ENCODE data around the gene SLK. TPM values are rescaled to one million over a fixed set of nuclear protein-coding genes. Genes with fewer than 3 reads are reported as not detected.

Gene SLK
- total and polyA plus RNA-seq, 10 of the 15 experiments (the other 5 are each of a cell fraction or from before 2014, with no cell fraction given): 2.5 to 24.2 (median 11.1) TPM

DNA sequence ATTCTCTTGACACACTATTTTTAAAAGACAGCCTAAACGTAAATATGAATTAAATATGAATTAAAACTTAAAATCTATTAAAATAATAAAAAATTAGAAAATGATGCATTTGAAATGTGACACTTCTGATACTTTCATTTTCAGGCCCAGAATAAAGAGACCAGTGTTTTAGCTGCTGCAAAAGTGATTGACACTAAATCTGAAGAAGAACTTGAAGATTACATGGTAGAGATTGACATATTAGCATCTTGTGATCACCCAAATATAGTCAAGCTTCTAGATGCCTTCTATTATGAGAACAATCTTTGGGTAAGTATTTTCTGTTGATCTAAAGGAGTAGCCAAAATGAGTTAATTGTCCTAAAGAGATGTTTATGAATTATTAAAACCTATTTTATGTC, 23.6 kb downstream of the SLK start:
- Histone ChIP-seq H3K36me3 (ENCODE audit: control insufficient read depth in 2 of 2, insufficient read depth in 2 of 2, low read length in 1 of 2) (no peaks in the 10 kb centered on the region), H3K27ac (ENCODE audit: control insufficient read depth, insufficient read depth) (peak overlapping the region; percentile 20; the same call in 1 of the 2 replicates), H3K27me3 (replicated peaks in 1 of 2; ENCODE audit: control insufficient read depth in 2 of 2, insufficient read depth in 2 of 2, low read length in 1 of 2) (no peaks in the 10 kb centered on the region), H3K4me2 (ENCODE audit: control insufficient read depth, insufficient read depth) (no peak overlapping the region), H2AFZ (ENCODE audit: control insufficient read depth, low read depth, low read length) (no peak overlapping the region), H3K4me3 (no peak overlapping the region), H3K9ac (ENCODE audit: control insufficient read depth, insufficient read depth, low read length) (no peak overlapping the region), H3K4me1 (ENCODE audit: control insufficient read depth, insufficient read depth, low read length) (no peaks in the 10 kb centered on the region), H4K20me1 (ENCODE audit: control insufficient read depth, insufficient read depth) (no peaks in the 10 kb centered on the region), H3K9me3 (replicated peaks; ENCODE audit: control insufficient read depth, insufficient read depth, low read length) (no peaks in the 10 kb centered on the region), H3K79me2 (ENCODE audit: control insufficient read depth, insufficient read depth, low read length) (peaks cover 2% of the 10 kb centered on the region)
- 58% methylated on average over 1 of the region's 1 CpG for WGBS (ENCODE audit: insufficient coverage, insufficient replicate concordance, low lambda C conversion rate, missing lambda C conversion rate)
- ChIA-PET POLR2A (interaction anchor here (0.5 kb wide), 1 partner anchor 625 kb away, joined by 6 read pairs; no protein-coding TSS in a partner anchor), SMC1A (ENCODE audit: uncharacterized antibody, unreplicated experiment) (interaction anchor here (1.0 to 3.2 kb wide), 8 partner anchors 9 to 137 kb away, joined by 3 to 10 read pairs (median 4); no protein-coding TSS in a partner anchor), CTCF (interaction anchor here (0.7 to 2.3 kb wide), 6 partner anchors 8 to 134 kb away, joined by 3 to 9 read pairs (median 4); partner anchors contain the start of gene SFR1), RAD21 (ENCODE audit: unreplicated experiment) (interaction anchor here (1.2 to 4.3 kb wide), 4 partner anchors 20 to 132 kb away, joined by 3 to 25 read pairs (median 4); partner anchors contain the start of gene SFR1)
- intact Hi-C loops (cut with micrococcal nuclease; ENCODE audit: unreplicated experiment): no loop called here
- no peak for FAIRE-seq
- ATAC-seq: peak; percentile 60
- DNase-seq (ENCODE audit: low read depth, low spot score): no peak
- BruUV-seq (replicated peaks): no TSS peak
- TF ChIP-seq EP300 (IDR thresholded peaks at IDR 0.05; ENCODE audit: borderline replicate concordance in 1 of 2, control insufficient read depth in 1 of 2, low read depth in 2 of 2, low read length in 2 of 2) (0 out of 4 replicates have a peak, but pooled peaks of 1 of the 2 experiments have one; percentile 3), ZSCAN29 (IDR thresholded peaks at IDR 0.05) (no peak), MXI1 (IDR thresholded peaks at IDR 0.05; ENCODE audit: low read depth, low read length) (no peak), POLR2A (IDR thresholded peaks at IDR 0.05; ENCODE audit: low read depth, low read length) (no peak), CBFB (IDR thresholded peaks at IDR 0.05; ENCODE audit: low read depth) (no peak), ESRRA (IDR thresholded peaks at IDR 0.05; ENCODE audit: low read length) (no peak), SUZ12 (IDR thresholded peaks at IDR 0.05; ENCODE audit: unreplicated experiment) (no peak), ZNF274 (IDR thresholded peaks at IDR 0.05; ENCODE audit: insufficient read depth, insufficient read length) (no peak), HDAC2 (IDR thresholded peaks at IDR 0.05) (no peak)
- TF ChIP-seq, protein P1, sequence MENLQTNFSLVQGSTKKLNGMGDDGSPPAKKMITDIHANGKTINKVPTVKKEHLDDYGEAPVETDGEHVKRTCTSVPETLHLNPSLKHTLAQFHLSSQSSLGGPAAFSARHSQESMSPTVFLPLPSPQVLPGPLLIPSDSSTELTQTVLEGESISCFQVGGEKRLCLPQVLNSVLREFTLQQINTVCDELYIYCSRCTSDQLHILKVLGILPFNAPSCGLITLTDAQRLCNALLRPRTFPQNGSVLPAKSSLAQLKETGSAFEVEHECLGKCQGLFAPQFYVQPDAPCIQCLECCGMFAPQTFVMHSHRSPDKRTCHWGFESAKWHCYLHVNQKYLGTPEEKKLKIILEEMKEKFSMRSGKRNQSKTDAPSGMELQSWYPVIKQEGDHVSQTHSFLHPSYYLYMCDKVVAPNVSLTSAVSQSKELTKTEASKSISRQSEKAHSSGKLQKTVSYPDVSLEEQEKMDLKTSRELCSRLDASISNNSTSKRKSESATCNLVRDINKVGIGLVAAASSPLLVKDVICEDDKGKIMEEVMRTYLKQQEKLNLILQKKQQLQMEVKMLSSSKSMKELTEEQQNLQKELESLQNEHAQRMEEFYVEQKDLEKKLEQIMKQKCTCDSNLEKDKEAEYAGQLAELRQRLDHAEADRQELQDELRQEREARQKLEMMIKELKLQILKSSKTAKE (IDR thresholded peaks at IDR 0.05; ENCODE audit: low read depth, poor library complexity, severe bottlenecking): peak; percentile 31
- TF ChIP-seq, protein P2, sequence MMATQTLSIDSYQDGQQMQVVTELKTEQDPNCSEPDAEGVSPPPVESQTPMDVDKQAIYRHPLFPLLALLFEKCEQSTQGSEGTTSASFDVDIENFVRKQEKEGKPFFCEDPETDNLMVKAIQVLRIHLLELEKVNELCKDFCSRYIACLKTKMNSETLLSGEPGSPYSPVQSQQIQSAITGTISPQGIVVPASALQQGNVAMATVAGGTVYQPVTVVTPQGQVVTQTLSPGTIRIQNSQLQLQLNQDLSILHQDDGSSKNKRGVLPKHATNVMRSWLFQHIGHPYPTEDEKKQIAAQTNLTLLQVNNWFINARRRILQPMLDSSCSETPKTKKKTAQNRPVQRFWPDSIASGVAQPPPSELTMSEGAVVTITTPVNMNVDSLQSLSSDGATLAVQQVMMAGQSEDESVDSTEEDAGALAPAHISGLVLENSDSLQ (IDR thresholded peaks at IDR 0.05): peak; percentile 93
- in situ Hi-C loops (cut with MboI): no loop called here

Measured in GM12878 (cell line).